Activated effector memory CD4-positive, alpha-beta T cell treated with anti-CD3 and anti-CD28 coated beads, Interleukin-2, amount 50 U/mL, for 16 hours (primary cell): ENCODE results near the gene C11orf58.
A peak's percentile ranks its signal among the peaks of the same experiment; 100 is the strongest.

Experiments used
- DNase-seq: peaks from one replicate; pipeline ENCODE4 v3.0.0-alpha.2; 2020

Gene C11orf58

DNA sequence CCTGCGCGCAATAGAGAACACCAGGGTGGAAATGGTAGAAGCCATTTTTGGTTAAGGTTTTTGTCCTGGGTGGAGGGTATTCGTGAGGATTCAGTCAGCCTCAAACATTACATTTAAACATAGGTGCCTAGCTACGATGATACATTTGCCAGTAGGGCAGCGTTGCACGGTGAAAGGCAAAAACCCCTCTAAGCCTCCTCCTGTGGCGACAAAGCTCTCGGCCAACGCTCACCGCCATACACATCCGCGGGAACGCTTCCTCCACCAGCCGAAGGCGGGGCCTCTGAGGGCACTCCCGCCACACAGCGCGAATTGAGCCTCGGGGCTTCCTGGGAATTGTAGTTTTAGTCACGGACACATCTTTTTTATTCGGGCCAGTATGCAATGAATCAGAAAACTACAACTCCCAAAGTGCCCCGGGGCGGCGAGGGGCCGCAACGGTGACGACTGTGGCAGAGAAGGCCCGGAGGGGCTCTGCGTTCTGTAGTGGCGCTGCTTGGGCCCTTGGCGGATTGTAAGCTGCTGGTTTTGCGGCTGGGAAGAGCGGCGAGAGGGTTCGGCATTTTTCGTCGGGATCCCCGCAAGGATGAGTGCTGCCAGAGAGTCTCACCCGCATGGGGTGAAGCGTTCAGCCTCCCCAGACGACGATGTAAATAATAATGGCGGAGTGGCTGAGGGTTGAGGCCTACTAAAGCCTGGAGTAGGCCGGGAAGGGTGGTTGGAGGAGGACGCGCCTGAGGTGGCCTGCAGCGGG is at the start of gene C11orf58:
TSS of gene C11orf58 (plus strand) at position 455 of the 754 bp plus-strand sequence. CDS start at position 587, 132 bp downstream.
- peak; percentile 98 for DNase-seq

DNA sequence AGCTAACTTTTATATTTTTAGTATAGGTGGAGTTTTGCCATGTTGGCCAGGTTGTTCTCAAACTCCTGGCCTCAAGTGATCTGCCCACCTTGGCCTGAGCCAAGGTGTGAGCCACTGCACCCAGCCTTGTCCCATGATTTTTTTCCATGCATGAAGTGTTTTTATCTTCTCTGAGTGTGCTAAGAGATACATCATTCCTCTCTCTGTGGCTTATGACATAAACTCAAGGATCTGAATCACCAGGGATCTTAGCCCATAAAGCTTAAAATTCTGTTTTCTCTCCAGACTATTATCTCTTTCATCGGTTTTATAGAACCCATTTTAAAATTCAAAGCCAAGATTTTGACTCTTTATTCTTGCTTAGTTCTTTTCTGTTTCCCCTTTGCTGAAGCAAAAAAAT is 48.4 kb upstream of the C11orf58 start:
- DNase-seq: no peak

DNA sequence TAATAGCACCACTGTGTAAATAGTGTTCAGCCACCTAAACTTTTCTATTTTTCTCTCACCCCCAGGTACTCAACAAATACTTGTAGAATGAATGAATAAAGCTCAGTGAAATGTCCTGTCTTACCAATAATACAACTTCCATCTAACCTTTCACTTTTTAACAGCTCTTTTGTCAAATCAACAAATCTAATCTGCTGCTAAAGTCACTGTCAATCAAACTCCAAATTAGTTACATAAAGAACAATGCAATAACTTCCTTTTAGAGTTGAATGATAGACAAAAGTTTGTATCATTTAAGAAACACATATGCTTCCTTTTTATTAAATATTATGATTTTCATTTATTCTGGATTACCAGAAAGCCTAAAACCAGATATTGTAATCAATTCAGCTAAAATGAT is 34.7 kb upstream of the C11orf58 start:
- no peak for DNase-seq

DNA sequence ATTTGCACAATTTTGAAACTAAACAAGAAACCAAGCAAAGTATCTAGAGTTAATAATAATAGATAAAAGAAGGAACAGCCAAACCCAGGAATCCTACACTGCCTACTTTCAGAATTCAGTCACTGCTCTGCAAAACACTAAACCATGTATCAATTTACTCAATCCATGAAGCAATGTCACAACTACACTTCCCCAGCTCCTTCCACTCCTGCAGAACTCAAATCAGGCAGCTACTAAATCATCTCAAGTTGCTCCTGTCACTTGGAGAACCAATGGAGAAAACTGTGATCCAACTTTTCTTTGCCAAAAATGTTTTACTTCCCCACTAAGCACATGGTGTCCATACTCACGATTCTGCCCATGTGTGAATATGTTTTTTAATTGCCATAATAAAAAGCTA is 24.9 kb upstream of the C11orf58 start:
- DNase-seq: no peak

DNA sequence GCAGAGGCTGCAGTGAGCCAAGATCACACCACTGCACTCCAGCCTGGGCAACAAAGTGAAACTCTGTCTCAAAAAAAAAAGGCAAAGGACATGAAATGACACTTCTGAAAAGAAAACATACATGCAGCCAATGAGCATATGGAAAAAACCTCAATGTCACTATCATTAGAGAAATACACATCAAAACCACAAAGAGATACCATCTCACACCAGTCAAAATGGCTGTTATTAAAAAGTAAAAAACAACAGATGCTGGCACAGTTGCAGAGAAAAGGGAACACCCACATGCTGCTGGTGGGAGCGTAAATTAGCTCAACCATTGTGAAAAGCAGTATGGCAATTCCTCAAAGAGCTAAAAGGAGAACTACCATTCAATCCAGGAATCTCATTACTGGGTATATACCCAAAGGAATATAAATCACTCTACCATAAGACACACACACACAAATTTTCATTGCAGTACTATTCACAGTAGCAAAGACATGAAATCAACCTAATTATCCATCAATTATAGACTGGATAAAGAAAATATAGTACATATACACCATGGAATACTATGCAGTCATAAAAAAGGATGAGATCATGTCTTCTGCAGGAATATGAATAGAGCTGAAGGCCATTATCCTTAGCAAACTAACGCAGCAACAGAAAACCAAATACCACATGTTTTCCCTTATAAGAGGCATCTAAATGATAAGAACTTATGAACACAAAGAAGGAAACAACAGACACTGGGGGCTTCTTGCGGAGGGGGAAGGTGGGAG is 15.7 kb upstream of the C11orf58 start:
- DNase-seq: no peak

DNA sequence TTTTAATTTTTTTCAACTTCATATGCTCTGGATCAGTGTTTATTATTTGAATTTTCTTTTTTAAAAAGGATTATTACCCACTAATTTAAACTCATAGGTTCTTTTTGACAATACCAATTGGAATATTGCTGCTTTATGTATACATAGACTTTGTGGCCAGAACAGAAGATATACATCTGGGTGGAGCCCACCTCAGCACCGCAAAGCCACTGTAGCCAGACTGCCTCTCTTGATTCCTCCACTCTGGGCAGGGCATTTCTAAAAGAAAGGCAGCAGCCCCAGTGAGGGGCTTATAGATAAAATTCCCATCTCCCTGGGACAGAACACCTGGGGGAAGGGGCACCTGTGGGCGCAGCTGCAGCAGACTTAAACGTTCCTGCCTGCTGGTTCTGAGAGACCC is 10.6 kb upstream of the C11orf58 start:
- no peak for DNase-seq

DNA sequence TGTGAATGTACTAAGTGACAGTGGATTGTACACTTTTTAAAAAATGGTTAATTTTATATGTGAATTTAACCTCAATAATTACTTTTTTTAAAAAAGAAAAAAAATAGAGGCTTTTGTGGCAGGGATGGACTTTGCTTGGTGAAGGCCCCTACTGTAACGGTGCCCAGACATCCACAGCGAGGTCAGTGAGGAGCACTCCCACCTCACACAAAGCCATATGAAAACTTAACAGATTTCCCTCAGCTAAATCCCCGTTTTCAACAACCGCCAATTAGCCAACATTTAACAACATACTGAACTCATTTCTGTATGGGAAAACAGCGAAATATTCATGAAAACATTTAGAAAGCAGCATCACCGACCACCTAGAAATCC is 642 bp upstream of the C11orf58 start:
- DNase-seq: no peak

DNA sequence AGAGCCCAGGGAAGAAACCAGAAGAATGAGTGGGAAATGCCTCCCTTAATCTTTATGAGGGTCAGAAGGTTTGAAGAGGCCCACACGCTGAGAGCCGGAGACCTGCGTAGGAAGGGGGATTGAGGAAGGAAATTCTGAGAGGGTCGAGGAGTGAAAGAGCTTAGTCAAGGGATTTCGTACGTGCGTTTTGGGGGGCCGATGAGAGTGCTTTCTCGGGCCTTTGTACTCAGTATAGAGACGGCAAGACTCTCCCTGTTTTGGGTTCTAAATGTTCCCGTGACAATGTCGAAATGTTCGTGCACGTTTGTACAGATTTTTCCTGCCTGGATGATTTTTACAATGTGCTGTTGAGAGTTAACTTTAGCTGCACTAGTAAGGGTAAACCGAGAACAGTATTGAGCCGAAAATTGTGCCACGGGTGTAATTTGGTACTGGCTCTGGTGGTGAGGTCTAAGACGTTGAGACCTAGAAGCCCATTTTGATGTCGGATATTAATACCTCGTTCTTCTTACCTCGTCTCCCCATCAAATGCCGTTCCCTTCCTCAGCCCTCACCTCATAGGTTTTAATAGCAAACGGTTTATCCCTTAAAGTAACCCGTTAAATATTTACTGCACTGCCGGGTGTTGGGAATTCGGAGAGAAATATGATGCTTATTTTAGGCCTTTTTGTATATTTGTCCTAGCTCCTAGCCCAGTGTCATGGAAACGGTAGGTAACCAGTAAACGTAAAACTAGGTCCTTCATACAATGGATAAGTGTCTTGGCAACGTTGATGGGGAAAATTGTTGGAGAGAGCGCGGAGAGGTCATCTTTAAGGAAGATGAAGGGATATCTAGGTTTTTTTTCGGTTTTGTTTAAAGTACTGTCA is 734 bp downstream of the C11orf58 start:
- no peak for DNase-seq

DNA sequence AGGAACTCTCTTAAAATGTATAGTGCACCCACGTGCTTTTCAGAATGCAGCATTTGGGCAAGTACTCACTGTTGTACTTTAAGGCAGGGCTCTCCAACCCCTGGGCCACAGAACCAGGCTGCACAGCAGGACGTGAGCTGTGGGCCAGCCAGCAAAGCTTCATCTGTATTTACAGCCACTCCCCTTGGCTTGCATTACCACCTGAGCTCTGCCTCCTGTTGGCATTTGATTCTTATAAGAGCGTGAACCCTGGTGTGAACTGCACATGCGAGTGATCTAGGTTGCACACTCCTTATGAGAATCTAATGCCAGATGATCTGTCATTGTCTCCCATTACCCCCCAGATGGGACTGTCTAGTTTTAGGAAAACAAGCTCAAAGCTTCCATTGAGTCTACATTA is 3.0 kb downstream of the C11orf58 start:
- no peak for DNase-seq

DNA sequence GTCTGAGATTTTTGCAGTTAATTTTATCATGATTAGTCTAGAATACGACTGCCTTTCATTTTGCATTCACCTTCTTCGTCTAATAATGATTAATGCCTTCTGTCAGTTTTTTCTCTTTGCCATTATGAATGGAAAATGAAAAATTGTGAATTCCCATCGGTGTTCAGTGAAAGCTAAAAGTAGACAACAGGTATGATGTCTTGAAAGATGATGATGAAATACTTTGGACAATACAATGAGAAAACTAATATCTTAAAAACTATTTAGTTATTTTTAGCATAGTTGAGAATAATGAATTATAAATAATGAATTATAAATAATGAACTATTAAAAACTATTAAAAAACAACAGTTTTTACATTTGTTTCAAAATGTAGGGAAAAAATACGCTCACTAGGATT is 5.0 kb downstream of the C11orf58 start:
- DNase-seq: no peak

DNA sequence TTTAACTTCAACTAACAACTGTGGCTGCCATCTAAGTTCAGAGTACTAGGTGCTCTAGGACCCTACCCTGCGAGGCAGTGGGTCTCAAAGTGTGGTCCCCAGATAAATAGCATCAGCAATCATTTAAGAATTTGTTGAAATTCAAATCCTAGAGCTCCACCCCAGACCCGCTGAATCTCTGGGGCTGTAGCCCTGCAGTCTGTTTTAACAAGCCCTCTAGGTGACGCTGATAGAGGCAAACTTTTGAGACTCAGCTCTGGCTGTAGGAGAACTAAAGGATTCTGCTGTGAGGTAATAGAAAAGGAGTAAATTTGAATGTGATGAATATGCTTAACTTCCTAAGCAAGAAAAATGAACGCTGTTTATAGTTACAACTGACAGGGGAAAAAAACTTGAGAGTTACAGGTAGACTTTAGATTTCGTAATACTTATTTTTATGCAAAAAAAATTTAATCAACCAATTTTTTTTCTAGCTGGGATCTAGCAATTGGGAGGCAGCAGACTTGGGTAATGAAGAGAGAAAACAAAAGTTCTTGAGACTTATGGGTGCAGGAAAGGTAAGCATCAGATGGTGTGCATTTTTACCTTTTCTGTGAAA is 5.8 kb downstream of the C11orf58 start:
- no peak for DNase-seq

DNA sequence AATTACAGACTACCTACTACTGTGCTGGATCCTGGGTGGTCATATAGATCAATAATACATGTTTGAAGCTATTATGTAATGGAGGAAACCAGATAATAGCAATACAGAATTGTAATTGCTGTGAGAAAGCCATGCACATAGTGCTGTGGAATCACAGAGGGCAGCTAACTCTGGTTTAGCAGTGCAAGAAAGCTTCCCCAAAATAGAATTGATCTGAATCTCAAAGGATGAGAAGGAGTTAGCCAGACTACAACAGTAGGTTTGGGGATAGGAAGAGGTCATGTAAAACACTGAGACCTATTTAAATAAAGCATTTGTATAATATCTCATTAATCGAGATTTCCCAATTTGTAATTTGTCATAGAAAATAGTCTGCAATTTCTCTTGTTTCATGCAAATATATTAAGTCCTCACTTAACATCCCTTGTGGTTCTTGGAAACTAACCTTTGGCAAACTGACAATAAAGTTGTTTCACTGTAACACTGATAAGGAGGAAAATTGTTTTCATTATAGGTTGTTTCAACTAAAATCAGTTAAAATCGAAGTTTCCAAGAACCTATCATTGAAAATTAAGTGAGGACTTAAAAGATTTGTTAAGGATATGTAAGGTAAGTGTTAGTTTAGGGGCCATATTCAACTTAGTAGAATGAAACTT is 7.6 kb downstream of the C11orf58 start:
- no peak for DNase-seq

DNA sequence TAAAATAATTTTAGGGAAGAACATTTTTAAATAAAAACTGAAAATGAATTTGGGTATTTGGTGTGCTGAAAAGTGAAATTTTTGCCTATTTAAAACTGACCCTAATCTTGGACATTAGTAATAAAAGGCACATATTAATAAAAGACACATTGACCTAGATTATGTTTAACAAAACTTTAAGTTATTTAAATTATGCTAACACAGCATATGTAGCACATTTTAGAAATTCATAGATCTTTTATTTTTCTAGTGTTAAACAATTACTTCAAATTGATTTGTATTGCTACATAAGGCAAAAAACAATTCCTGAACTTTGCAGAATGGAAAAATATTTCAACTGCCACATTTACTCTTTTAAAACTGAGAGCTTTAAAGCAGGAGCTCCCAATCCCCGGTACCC is 10.6 kb downstream of the C11orf58 start:
- DNase-seq: no peak

DNA sequence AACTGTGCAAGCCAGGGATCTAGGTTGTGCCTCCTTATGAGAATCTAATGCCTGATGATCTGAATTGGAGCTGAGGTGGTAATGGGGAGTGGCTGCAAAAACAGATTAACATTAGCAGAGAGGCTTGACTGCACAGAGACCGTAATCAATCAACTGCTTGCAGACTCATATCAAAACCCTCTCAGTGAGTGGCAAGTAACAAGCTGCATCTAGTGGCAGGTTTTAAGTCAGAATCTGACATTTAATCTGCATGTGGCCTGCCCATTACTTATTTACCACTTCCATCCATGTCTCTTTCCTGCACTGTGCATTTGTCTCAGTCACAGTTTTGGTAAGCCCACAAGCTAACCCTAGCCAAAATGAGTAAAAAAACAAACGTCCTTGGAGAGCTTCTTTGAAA is 11.2 kb downstream of the C11orf58 start:
- DNase-seq: no peak

DNA sequence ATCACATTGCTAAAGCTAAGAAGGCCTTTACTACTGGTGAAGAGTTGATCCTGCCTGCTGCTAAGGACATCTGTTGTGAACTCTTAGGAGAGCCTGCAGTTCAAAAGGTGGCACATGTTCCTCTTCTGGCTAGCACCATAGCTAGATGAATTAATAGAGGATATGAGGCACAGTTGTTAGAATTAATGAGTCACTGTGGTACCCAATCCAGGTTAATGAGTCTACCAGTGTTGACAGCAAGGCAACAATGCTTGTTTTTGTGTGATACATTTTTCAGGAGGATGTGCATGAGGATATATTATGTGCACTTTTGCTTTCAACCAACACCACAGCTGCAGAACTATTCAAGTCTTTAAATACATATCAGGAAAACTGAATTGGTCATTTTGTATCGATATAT is 12.0 kb downstream of the C11orf58 start:
- no peak for DNase-seq

DNA sequence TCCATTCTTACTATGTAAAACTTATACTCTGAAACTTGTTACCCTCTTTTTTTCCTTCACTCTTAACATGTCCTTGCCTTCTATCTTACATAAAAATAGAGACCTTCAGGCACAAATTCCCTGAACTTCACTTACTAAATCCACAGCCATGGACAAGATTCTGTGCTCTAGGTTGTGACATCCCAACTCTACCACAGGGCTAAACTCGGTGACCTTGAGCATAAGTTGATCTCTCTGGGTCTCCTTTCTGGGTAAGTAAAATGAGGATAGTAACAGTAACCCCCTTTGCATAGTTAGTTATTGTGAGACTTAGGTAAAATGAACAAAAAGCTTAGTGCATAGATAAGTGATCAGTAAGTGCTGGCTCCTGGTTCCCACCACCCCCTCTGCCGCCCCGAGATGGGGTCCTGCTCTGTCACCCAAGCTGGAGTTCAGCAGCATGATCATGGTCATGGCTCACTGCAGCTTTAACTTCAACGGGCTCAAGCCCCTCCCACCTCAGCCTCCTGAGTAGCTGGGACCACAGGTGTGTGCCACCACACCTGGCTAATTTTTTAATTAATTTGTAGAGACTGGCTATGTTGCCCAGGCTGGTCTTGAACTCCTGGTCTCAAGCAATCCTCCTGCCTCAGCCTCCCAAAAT is 20.1 kb downstream of the C11orf58 start:
- no peak for DNase-seq

DNA sequence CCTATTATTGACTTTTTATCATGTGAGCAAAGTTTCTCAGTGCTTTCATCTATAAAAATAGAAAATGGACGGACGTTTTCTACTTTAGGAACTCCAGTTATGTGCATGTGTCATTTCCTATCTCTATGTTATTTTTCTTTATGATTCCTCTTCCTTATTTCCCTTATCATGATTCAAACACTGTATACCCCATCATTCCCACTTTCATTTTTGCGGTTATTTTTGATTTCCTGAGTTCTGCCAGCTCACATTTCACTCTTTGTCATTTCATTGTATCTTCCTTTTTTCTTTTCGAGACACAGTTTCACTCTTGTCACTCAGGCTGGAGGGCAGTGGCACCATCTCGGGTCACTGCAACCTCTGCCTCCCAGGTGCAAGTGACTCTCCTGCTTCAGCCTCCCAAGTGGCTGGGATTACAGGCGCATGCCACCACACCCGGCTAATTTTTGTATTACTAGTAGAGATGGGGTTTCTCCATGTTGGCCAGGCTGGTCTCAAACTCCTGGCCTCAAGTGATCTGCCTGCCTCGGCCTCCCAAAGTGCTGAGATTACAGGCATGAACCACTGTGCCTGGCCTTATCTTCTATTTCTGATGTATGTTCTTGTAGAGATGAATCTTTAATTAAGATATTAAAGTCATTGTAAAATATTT is 21.5 kb downstream of the C11orf58 start:
- DNase-seq: no peak

DNA sequence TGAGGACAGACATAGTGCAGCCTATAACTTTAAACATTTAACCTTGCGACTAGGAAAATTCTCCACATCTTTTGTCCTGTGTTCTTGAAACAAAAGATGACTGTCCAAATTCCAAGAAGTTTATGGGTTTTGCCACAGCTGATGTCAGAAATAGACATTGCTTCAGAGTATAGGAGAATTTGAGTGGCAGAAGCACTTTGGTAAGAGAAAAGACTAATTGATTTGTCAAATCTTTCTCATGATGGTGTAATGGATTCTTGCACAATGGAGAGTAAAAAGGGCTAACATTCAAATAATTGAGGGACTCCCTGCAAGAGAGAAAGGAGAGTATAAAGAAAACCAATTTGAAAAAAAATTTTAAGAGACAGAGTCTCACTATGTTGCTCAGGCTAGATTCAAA is 25.3 kb downstream of the C11orf58 start:
- no peak for DNase-seq

DNA sequence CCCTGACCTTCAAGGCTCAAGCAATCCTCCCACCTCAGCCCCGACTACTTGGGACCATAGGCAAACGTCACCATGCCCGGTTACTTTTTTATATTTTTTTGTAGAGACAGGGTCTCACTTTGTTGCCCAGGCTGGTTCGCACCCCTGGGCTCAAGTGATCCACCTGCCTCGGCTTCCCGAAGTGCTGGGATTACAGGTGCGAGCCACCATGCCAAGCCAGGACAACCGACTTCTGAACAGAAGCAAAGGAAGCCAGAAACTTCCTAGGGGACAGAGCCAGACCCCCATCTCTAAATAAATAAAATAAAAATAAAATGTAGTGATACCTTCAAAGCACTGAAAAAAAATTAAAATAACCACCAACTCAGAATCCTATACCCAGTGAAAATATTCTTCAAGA is 26.4 kb downstream of the C11orf58 start:
- DNase-seq: no peak

DNA sequence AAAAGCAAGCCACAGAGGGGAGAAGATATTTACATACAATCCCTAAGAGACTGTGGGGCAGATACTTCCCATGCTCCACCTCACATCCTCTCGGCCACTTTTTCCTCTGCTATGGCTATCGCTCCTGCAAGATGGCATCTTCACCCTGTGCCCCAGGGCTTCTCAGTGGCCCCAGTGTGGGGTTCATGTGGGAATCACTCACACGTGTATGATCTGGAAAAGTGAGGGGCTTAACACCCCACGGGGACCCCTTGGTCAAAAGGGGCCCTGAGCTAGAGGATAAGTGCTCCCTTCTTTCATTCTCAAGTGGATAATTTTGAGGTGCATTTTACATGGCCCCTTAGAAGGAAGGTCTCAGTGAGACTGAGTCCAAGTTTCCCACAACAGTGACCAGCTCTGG is 28.7 kb downstream of the C11orf58 start:
- no peak for DNase-seq

DNA sequence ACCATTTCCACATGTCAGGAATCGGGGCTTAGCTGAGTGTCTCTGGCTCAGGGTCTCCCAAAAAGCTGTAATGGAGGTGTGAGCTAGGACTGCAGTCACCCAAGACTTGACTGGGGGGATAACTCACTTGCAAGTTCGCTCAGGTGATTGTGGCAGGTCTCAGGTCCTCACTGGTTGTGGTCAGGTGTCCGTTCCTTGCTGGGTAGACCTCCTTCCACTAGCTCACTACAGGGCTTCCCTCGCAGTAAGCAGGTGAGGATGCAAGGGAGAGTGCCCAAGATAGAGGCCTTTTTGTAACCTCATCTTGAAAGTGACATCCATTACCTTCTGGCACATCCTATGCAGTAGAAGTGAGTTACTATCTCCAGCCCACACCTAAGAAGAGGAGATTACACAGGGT is 29.5 kb downstream of the C11orf58 start:
- no peak for DNase-seq

DNA sequence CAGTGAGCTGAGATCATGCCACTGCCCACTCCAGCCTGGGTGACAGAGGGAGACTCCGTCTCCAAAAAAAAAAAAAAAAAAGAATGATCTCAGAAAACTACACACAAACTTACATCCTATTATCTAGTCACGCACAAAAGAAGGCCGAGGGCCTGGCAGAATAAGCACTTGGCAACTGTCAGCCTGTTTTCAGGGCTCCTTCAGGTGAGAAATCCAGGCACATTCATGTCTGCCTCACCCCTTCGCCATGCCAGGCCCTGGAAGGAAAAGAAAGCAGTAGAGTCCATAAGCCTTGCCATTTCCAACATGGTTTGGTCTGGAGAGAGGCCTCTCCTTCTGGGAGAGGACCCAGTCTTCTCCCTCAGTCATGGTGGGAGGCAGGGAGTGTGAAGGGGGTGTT is 30.9 kb downstream of the C11orf58 start:
- DNase-seq: no peak
